Glutamatergic neuron (in vitro differentiated cells): ENCODE data around the gene LARP4B. TPM values are rescaled to one million over a fixed set of nuclear protein-coding genes. Genes with fewer than 3 reads are reported as not detected.

ENCODE experiments used
- DNase-seq: peaks from one replicate; pipeline ENCODE4 v3.0.0; 2022
- H3K27ac Mint-ChIP-seq: one replicate; pipeline ENCODE4 v1.8.0; 2020; ENCODE audit warnings: mild to moderate bottlenecking, mixed read lengths, inconsistent platforms; ENCODE audit not compliant: unreplicated experiment
- H3K27me3 Mint-ChIP-seq: one replicate; pipeline ENCODE4 v1.8.0; 2020; ENCODE audit warnings: mild to moderate bottlenecking, moderate library complexity, mixed read lengths, inconsistent platforms; ENCODE audit not compliant: unreplicated experiment
- H3K36me3 Mint-ChIP-seq: one replicate; pipeline ENCODE4 v1.8.0; 2020; ENCODE audit warnings: mild to moderate bottlenecking, mixed read lengths, inconsistent platforms; ENCODE audit not compliant: unreplicated experiment
- H3K4me1 Mint-ChIP-seq: one replicate; pipeline ENCODE4 v1.8.0; 2020; ENCODE audit warnings: mild to moderate bottlenecking, low read depth, mixed read lengths, inconsistent platforms; ENCODE audit not compliant: unreplicated experiment
- H3K4me3 Mint-ChIP-seq: one replicate; pipeline ENCODE4 v1.8.0; 2020; ENCODE audit warnings: mild to moderate bottlenecking, mixed read lengths, inconsistent platforms; ENCODE audit not compliant: unreplicated experiment
- H3K9me3 Mint-ChIP-seq: one replicate; pipeline ENCODE4 v1.8.0; 2020; ENCODE audit warnings: mild to moderate bottlenecking, moderate library complexity, mixed read lengths, inconsistent platforms; ENCODE audit not compliant: unreplicated experiment
- total RNA-seq: library from RNA; stranded (reverse); fragmentation: NEBNext Ultra II Directional; extraction: Animal tissue kit (Norgen Biotek cat#: 25700); gene quantifications from one replicate; pipeline ENCODE4 v1.2.1, GENCODE V29; 2021; ENCODE audit not compliant: unreplicated experiment
- TF ChIP-seq, protein P1 (sequence below): fragments of 200-600 bp; sonication (generic); IDR thresholded peaks from one replicate; pipeline ENCODE4 v1.5.0; 2021; ENCODE audit not compliant: partially characterized antibody, unreplicated experiment

The LARP4B gene
- total RNA-seq, 1 donor from 2014 or later = 65.6 TPM

DNA sequence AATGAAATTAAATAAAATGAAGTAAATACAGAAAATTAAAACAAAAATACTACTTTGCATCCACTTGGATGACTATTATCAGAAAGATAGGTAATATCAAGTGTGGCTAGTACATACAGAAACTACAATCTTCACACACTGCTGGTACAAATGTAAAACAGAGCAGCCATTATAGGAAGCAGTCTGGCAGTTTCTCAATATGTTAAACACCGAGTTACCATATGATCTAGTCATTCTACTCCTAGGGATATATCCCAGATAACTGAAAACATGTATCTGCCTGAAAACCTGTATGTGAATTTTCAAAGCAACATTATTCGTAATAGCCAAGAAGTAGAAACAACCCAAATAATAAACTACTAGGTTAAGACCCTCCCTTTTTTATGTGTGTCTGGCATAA, 33.4 kb downstream of the LARP4B start:
- Mint-ChIP-seq H3K4me3 (no peak overlapping the region), H3K27ac (no peak overlapping the region)
- TF ChIP-seq, protein P1, sequence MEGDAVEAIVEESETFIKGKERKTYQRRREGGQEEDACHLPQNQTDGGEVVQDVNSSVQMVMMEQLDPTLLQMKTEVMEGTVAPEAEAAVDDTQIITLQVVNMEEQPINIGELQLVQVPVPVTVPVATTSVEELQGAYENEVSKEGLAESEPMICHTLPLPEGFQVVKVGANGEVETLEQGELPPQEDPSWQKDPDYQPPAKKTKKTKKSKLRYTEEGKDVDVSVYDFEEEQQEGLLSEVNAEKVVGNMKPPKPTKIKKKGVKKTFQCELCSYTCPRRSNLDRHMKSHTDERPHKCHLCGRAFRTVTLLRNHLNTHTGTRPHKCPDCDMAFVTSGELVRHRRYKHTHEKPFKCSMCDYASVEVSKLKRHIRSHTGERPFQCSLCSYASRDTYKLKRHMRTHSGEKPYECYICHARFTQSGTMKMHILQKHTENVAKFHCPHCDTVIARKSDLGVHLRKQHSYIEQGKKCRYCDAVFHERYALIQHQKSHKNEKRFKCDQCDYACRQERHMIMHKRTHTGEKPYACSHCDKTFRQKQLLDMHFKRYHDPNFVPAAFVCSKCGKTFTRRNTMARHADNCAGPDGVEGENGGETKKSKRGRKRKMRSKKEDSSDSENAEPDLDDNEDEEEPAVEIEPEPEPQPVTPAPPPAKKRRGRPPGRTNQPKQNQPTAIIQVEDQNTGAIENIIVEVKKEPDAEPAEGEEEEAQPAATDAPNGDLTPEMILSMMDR = no peak

DNA sequence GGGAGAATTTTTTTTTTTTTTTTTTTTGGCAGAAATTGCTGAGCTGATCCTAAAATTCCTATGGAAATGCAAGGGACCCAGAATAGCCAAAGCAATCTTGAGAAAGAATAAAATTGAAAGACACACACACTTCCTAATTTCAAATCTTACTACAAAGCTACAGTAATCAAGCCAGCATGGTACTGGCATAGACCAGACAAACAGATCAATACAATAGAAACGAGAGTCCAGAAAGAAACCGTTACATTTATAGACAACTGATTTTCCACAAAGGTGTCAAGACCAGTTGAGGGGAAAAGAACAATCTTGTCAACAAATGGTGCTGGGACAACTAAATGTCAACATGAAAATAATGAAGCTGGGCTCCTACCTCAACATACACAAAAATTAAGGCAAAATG, 34.5 kb downstream of the LARP4B start:
- no peak overlapping the region for H3K4me3 Mint-ChIP-seq
- no peaks in the 10 kb centered on the region for H3K9me3 Mint-ChIP-seq
- DNase-seq = no peak
- H3K4me1 Mint-ChIP-seq = peaks cover 15% of the 10 kb centered on the region
- H3K27me3 Mint-ChIP-seq = no peaks in the 10 kb centered on the region
- no peaks in the 10 kb centered on the region for H3K36me3 Mint-ChIP-seq
- TF ChIP-seq, protein P1 = no peak
- no peak overlapping the region for H3K27ac Mint-ChIP-seq

More for the DNA sequence above, 33.4 kb downstream of the LARP4B start:
- Mint-ChIP-seq H3K4me1 (peaks cover 15% of the 10 kb centered on the region), H3K9me3 (no peaks in the 10 kb centered on the region), H3K36me3 (no peaks in the 10 kb centered on the region), H3K27me3 (no peaks in the 10 kb centered on the region)
- no peak for DNase-seq

DNA sequence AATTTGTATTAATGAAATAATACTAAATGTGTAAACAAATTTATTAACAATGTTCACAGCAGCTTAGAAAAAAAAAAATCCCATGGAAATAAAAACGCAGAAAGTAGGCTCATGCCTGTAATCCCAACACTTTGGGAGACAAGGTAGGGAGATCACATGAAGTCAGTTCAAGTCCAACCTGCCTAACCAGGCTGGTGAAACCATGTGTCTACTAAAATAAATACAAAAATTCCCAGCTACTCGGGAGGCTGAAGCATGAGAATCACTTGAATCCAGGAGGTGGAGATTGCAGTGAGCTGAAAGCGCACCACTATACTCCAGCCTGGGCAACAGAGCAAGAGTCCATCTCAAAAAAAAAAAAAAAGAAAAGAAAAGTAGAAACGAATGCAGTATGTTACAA, 36.2 kb downstream of the LARP4B start:
- Mint-ChIP-seq H3K36me3 (no peaks in the 10 kb centered on the region), H3K4me3 (no peak overlapping the region), H3K9me3 (no peaks in the 10 kb centered on the region), H3K27ac (no peak overlapping the region), H3K4me1 (peaks cover 19% of the 10 kb centered on the region), H3K27me3 (no peaks in the 10 kb centered on the region)
- TF ChIP-seq, protein P1 = no peak
- no peak for DNase-seq

DNA sequence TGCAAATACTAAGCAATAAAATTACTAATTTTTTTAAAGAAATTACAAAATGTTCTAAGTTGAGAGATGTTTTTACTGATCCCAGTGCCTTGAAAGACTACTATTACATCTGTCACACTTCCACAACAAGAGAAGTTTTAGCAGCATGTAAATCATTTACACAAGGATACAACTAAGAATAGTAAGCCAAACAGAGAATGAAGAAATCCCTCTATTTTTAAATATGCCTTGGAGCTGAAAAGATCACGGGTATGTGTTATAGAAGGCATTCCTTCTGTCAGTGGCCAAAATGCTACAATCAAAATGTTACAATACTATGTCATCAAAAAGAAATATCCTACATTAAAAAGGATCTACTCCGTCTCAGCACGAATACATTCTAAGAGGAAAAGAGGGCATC, 52.6 kb downstream of the LARP4B start:
- no peak for DNase-seq
- Mint-ChIP-seq H3K9me3 (peaks cover 4% of the 10 kb centered on the region), H3K36me3 (peaks cover 12% of the 10 kb centered on the region), H3K4me3 (no peak overlapping the region), H3K4me1 (peaks cover 7% of the 10 kb centered on the region), H3K27ac (no peak overlapping the region), H3K27me3 (peaks cover under 1% of the 10 kb centered on the region)
- TF ChIP-seq, protein P1 = no peak

DNA sequence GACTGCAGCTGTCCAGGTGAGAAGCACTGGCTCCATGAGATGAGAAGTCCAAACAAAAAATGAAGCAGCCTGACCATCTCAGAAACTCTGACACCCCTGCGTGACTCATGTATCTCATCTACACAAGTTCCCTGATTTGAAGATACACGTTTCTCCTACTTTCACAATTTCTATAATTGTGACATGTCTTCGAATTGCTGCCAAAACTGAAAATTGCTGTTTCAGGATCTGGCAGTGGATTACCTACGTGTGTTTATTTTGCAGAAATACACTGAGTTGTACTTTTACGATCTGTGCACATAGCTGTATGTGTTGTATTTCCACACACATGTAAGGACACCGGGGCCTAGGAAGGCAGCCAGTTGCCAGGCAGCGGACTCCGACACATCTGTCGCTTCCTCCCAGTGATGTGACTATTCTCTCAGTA, 53.2 kb downstream of the LARP4B start:
- DNase-seq = no peak
- Mint-ChIP-seq H3K4me1 (peaks cover 8% of the 10 kb centered on the region), H3K27ac (no peak overlapping the region), H3K9me3 (peaks cover 4% of the 10 kb centered on the region), H3K36me3 (peaks cover 12% of the 10 kb centered on the region), H3K27me3 (peaks cover 2% of the 10 kb centered on the region), H3K4me3 (no peak overlapping the region)
- TF ChIP-seq, protein P1 = no peak
